ENCODE data around the gene ABCC5.

ABCC5 gene

DNA sequence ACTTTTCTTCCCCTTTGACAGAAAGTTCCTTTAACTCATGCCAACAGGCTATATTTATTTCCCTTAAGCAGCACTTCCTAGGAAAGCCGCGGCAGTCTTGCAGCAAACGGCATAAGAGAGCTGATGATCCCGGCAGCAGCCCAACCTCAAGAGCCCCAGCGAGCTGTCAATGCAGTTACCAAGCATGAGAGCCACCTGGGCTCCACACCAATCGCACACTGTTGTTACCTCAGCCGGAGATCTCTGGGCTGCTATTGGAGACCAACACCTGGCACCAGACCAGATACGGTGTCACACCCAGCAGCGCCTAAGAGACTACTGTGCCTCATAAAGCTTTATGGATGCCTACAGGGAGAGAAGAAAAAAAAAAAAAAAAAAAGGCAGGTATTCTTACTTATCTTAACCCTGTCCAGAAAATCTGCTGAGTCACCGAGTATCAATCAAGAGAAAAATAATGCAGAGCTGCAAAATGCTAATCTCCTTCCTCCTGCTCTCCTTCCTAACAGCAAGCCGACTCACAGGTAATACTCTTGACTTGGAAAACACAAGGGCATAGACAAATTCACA is 11.7 kb downstream of the ABCC5 start:
- DNase-seq = peak; percentile 28
- Histone ChIP-seq H3K27ac (ENCODE audit: low read length, poor library complexity, severe bottlenecking) (peak overlapping the region; percentile 66), H3K4ac (ENCODE audit: low read depth in 1 of 2, low read length in 2 of 2) (no peak overlapping the region), H3K36me3 (ENCODE audit: control insufficient read depth in 1 of 2, insufficient read depth in 2 of 2, low read depth in 1 of 2, low read length in 2 of 2) (peaks cover 15 to 24% of the 10 kb centered on the region in 2 experiments), H3K4me2 (ENCODE audit: low read length, poor library complexity, severe bottlenecking) (no peak overlapping the region), H2AFZ (ENCODE audit: low read depth, low read length) (no peak overlapping the region), H2BK12ac (ENCODE audit: low read length in 2 of 2) (peak overlapping the region in 1 of 2 experiments; percentile 63), H4K8ac (ENCODE audit: low read length) (no peak overlapping the region), H3K79me1 (replicated peaks; ENCODE audit: low read length, poor library complexity, severe bottlenecking) (peaks cover 27% of the 10 kb centered on the region), H2BK5ac (ENCODE audit: low read depth, low read length, poor library complexity, severe bottlenecking) (no peak overlapping the region), H3K4me3 (ENCODE audit: insufficient read depth in 1 of 2, low read depth in 1 of 2, low read length in 2 of 2) (no peak overlapping the region), H2BK15ac (ENCODE audit: low read depth, poor library complexity, severe bottlenecking) (no peak overlapping the region), H2AK5ac (ENCODE audit: low read length, severe bottlenecking) (no peak overlapping the region), H3K9ac (ENCODE audit: low read length) (no peak overlapping the region), H3K9me3 (ENCODE audit: control insufficient read depth, low read length) (no peaks in the 10 kb centered on the region), H3K18ac (ENCODE audit: low read depth in 1 of 2, low read length in 2 of 2) (peak overlapping the region in 1 of 2 experiments; percentile 73), H3K14ac (ENCODE audit: low read length in 2 of 2) (no peak overlapping the region), H2BK120ac (ENCODE audit: low read depth, low read length) (no peak overlapping the region), H3K27me3 (ENCODE audit: control insufficient read depth in 1 of 2, insufficient read depth in 1 of 2, low read length in 2 of 2) (no peaks in the 10 kb centered on the region), H3K4me1 (ENCODE audit: control insufficient read depth, insufficient read depth, low read depth, low read length) (peaks cover 14% of the 10 kb centered on the region), H4K91ac (ENCODE audit: low read length) (no peak overlapping the region), H3K23ac (ENCODE audit: low read length in 2 of 2) (no peak overlapping the region)
- WGBS = 78% methylated on average over 10 of the region's 11 CpGs

GRCh38 chr3:184004476-184004875 is 13.2 kb downstream of the ABCC5 start:
- Histone ChIP-seq H2AFZ (ENCODE audit: low read depth, low read length) (no peak overlapping the region), H3K14ac (ENCODE audit: low read length in 2 of 2) (no peak overlapping the region), H3K27me3 (ENCODE audit: control insufficient read depth in 1 of 2, insufficient read depth in 1 of 2, low read length in 2 of 2) (no peaks in the 10 kb centered on the region), H3K23ac (ENCODE audit: low read length in 2 of 2) (no peak overlapping the region), H2BK15ac (ENCODE audit: low read depth, poor library complexity, severe bottlenecking) (no peak overlapping the region), H3K9me3 (ENCODE audit: control insufficient read depth, low read length) (no peaks in the 10 kb centered on the region), H4K8ac (ENCODE audit: low read length) (no peak overlapping the region), H2AK5ac (ENCODE audit: low read length, severe bottlenecking) (no peak overlapping the region), H2BK12ac (ENCODE audit: low read length in 2 of 2) (no peak overlapping the region), H3K4me1 (ENCODE audit: control insufficient read depth, insufficient read depth, low read depth, low read length) (peaks cover 16% of the 10 kb centered on the region), H3K36me3 (ENCODE audit: control insufficient read depth in 1 of 2, insufficient read depth in 2 of 2, low read depth in 1 of 2, low read length in 2 of 2) (peaks cover 6 to 20% of the 10 kb centered on the region in 2 experiments), H3K79me1 (replicated peaks; ENCODE audit: low read length, poor library complexity, severe bottlenecking) (peaks cover 23% of the 10 kb centered on the region), H3K4me3 (ENCODE audit: insufficient read depth in 1 of 2, low read depth in 1 of 2, low read length in 2 of 2) (no peak overlapping the region), H3K4me2 (ENCODE audit: low read length, poor library complexity, severe bottlenecking) (no peak overlapping the region), H4K91ac (ENCODE audit: low read length) (no peak overlapping the region), H2BK120ac (ENCODE audit: low read depth, low read length) (no peak overlapping the region), H3K18ac (ENCODE audit: low read depth in 1 of 2, low read length in 2 of 2) (no peak overlapping the region), H2BK5ac (ENCODE audit: low read depth, low read length, poor library complexity, severe bottlenecking) (no peak overlapping the region), H3K4ac (ENCODE audit: low read depth in 1 of 2, low read length in 2 of 2) (no peak overlapping the region), H3K9ac (ENCODE audit: low read length) (no peak overlapping the region), H3K27ac (ENCODE audit: low read length, poor library complexity, severe bottlenecking) (peak overlapping the region; percentile 87)
- 20% methylated on average over 1 of the region's 2 CpGs for WGBS
- DNase-seq = peak; percentile 51

- H2AK5ac ChIP-seq (ENCODE audit: low read length, severe bottlenecking) = peak overlapping the region; percentile 83
- no peak overlapping the region for H3K18ac ChIP-seq (ENCODE audit: low read depth in 1 of 2, low read length in 2 of 2)
- H4K91ac ChIP-seq (ENCODE audit: low read length) = no peak overlapping the region
- H3K79me1 ChIP-seq (replicated peaks; ENCODE audit: low read length, poor library complexity, severe bottlenecking) = peaks cover 23% of the 10 kb centered on the region
- no peak overlapping the region for H2AFZ ChIP-seq (ENCODE audit: low read depth, low read length)
- no peaks in the 10 kb centered on the region for H3K9me3 ChIP-seq (ENCODE audit: control insufficient read depth, low read length)
- no peaks in the 10 kb centered on the region for H3K27me3 ChIP-seq (ENCODE audit: control insufficient read depth in 1 of 2, insufficient read depth in 1 of 2, low read length in 2 of 2)
- no peak overlapping the region for H3K23ac ChIP-seq (ENCODE audit: low read length in 2 of 2)
- WGBS = 74% methylated on average over 5 of the region's 5 CpGs
- no peak overlapping the region for H2BK120ac ChIP-seq (ENCODE audit: low read depth, low read length)
- peaks cover 2 to 11% of the 10 kb centered on the region in 2 experiments for H3K36me3 ChIP-seq (ENCODE audit: control insufficient read depth in 1 of 2, insufficient read depth in 2 of 2, low read depth in 1 of 2, low read length in 2 of 2)
- H3K4me2 ChIP-seq (ENCODE audit: low read length, poor library complexity, severe bottlenecking) = no peak overlapping the region
- H3K4me1 ChIP-seq (ENCODE audit: control insufficient read depth, insufficient read depth, low read depth, low read length) = peaks cover 18% of the 10 kb centered on the region
- DNase-seq = peak; percentile 58
- H4K8ac ChIP-seq (ENCODE audit: low read length) = no peak overlapping the region
- H3K27ac ChIP-seq (ENCODE audit: low read length, poor library complexity, severe bottlenecking) = peak overlapping the region; percentile 87
- peak overlapping the region; percentile 45 for H3K9ac ChIP-seq (ENCODE audit: low read length)
- no peak overlapping the region for H3K14ac ChIP-seq (ENCODE audit: low read length in 2 of 2)
- H3K4me3 ChIP-seq (ENCODE audit: insufficient read depth in 1 of 2, low read depth in 1 of 2, low read length in 2 of 2) = no peak overlapping the region
- H2BK12ac ChIP-seq (ENCODE audit: low read length in 2 of 2) = no peak overlapping the region
- H2BK5ac ChIP-seq (ENCODE audit: low read depth, low read length, poor library complexity, severe bottlenecking) = no peak overlapping the region
- H2BK15ac ChIP-seq (ENCODE audit: low read depth, poor library complexity, severe bottlenecking) = no peak overlapping the region
- no peak overlapping the region for H3K4ac ChIP-seq (ENCODE audit: low read depth in 1 of 2, low read length in 2 of 2)
These were observed 14.3 kb downstream of the ABCC5 start for GRCh38 chr3:184003187-184003967.

DNA sequence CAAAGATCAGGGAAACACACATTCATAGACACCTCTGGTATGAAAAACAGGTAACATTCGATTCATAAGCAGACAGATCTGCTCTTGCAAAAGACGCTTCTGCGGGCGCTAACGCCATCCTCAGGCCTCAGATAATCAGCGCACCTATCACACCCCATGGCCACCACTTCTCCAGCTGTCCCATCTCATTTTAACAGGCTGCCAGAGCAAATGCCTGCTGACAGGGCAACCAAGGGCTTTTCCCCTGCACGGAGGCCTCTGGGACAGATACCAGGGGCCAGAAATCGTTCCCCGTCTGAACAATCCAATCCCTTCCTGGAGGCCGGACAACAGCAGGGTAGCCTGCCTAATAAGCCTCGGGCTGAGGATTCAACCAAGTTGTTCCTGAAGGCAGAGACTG is 15.2 kb downstream of the ABCC5 start:
- Histone ChIP-seq H3K23ac (ENCODE audit: low read length in 2 of 2) (no peak overlapping the region), H2AFZ (ENCODE audit: low read depth, low read length) (no peak overlapping the region), H3K27me3 (ENCODE audit: control insufficient read depth in 1 of 2, insufficient read depth in 1 of 2, low read length in 2 of 2) (no peaks in the 10 kb centered on the region), H2BK120ac (ENCODE audit: low read depth, low read length) (no peak overlapping the region), H2BK5ac (ENCODE audit: low read depth, low read length, poor library complexity, severe bottlenecking) (no peak overlapping the region), H4K8ac (ENCODE audit: low read length) (no peak overlapping the region), H4K91ac (ENCODE audit: low read length) (no peak overlapping the region), H2AK5ac (ENCODE audit: low read length, severe bottlenecking) (peak overlapping the region; percentile 99), H3K79me1 (replicated peaks; ENCODE audit: low read length, poor library complexity, severe bottlenecking) (peaks cover 21% of the 10 kb centered on the region), H3K9me3 (ENCODE audit: control insufficient read depth, low read length) (no peaks in the 10 kb centered on the region), H3K4me1 (ENCODE audit: control insufficient read depth, insufficient read depth, low read depth, low read length) (peaks cover 18% of the 10 kb centered on the region), H3K4me2 (ENCODE audit: low read length, poor library complexity, severe bottlenecking) (no peak overlapping the region), H3K27ac (ENCODE audit: low read length, poor library complexity, severe bottlenecking) (peak overlapping the region; percentile 75), H3K36me3 (ENCODE audit: control insufficient read depth in 1 of 2, insufficient read depth in 2 of 2, low read depth in 1 of 2, low read length in 2 of 2) (peaks cover 2 to 12% of the 10 kb centered on the region in 2 experiments), H3K14ac (ENCODE audit: low read length in 2 of 2) (no peak overlapping the region), H2BK15ac (ENCODE audit: low read depth, poor library complexity, severe bottlenecking) (peak overlapping the region; percentile 3), H3K18ac (ENCODE audit: low read depth in 1 of 2, low read length in 2 of 2) (peak overlapping the region in 1 of 2 experiments; percentile 56), H3K4me3 (ENCODE audit: insufficient read depth in 1 of 2, low read depth in 1 of 2, low read length in 2 of 2) (no peak overlapping the region), H3K9ac (ENCODE audit: low read length) (no peak overlapping the region), H3K4ac (ENCODE audit: low read depth in 1 of 2, low read length in 2 of 2) (peak overlapping the region in 1 of 2 experiments; percentile 42), H2BK12ac (ENCODE audit: low read length in 2 of 2) (peak overlapping the region in 1 of 2 experiments; percentile 54)
- DNase-seq = no peak
- WGBS = 98% methylated on average over 11 of the region's 11 CpGs
